ENCODE data around the gene KRCC1.

DNA sequence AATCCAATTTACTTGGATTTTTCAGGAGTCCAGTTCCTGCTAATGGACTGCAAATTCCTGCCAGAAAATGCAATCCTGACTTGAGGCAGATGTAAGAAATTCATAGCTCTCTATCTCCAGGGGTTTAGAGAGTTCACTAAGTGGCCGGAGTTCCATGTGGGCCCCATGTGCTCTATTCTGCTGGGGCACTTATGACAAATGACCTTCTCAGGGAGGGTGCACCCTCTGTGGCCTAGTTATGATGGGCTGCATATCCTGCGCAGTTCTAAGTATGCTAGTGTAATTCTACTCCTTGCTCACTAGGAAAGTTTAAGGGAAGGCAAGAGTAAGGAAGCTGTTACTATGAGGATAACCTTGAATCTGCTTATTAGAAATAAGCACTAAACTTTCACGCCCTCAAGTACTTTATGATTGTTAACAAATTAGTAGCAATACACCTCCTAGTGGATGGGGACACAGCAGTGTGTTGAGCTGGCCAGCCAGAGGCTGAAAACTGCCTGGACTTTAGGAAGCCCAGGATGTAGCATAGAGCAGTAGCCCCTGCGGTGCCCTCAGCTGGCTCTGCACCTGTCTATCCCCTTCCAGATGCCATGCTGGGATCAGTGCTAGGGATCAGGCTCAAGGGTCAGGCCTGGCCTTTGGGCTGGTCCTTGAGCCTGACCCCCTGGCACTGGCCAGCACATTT lies 26.5 kb upstream of the KRCC1 start:
- TF ChIP-seq ZNF239 (CRISPR knock-in tag; IDR thresholded peaks at IDR 0.05) (no peak), MTA1 (IDR thresholded peaks at IDR 0.05; ENCODE audit: borderline replicate concordance) (no peak), MAFG (tag; conservative IDR thresholded peaks at IDR 0.05) (no peak), MAFK (IDR thresholded peaks at IDR 0.05; ENCODE audit: low read length) (no peak), EHMT2 (IDR thresholded peaks at IDR 0.05) (no peak), ZNF274 (IDR thresholded peaks at IDR 0.05; ENCODE audit: borderline replicate concordance, low read depth, low read length) (no peak), SRF (CRISPR knock-in tag; IDR thresholded peaks at IDR 0.05) (no peak), PRPF4 (IDR thresholded peaks at IDR 0.05; ENCODE audit: insufficient read depth, low read depth, low read length, poor library complexity, severe bottlenecking) (no peak), ELF4 (CRISPR knock-in tag; IDR thresholded peaks at IDR 0.05) (no peak), IRF2 (CRISPR knock-in tag; IDR thresholded peaks at IDR 0.05) (no peak), POLR2AphosphoS5 (IDR thresholded peaks at IDR 0.05; ENCODE audit: control insufficient read depth, insufficient read depth, low read depth, low read length) (no peak)
- TF ChIP-seq, protein P1, sequence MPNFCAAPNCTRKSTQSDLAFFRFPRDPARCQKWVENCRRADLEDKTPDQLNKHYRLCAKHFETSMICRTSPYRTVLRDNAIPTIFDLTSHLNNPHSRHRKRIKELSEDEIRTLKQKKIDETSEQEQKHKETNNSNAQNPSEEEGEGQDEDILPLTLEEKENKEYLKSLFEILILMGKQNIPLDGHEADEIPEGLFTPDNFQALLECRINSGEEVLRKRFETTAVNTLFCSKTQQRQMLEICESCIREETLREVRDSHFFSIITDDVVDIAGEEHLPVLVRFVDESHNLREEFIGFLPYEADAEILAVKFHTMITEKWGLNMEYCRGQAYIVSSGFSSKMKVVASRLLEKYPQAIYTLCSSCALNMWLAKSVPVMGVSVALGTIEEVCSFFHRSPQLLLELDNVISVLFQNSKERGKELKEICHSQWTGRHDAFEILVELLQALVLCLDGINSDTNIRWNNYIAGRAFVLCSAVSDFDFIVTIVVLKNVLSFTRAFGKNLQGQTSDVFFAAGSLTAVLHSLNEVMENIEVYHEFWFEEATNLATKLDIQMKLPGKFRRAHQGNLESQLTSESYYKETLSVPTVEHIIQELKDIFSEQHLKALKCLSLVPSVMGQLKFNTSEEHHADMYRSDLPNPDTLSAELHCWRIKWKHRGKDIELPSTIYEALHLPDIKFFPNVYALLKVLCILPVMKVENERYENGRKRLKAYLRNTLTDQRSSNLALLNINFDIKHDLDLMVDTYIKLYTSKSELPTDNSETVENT (CRISPR knock-in tag; IDR thresholded peaks at IDR 0.05) = no peak
- TF ChIP-seq, protein P2, sequence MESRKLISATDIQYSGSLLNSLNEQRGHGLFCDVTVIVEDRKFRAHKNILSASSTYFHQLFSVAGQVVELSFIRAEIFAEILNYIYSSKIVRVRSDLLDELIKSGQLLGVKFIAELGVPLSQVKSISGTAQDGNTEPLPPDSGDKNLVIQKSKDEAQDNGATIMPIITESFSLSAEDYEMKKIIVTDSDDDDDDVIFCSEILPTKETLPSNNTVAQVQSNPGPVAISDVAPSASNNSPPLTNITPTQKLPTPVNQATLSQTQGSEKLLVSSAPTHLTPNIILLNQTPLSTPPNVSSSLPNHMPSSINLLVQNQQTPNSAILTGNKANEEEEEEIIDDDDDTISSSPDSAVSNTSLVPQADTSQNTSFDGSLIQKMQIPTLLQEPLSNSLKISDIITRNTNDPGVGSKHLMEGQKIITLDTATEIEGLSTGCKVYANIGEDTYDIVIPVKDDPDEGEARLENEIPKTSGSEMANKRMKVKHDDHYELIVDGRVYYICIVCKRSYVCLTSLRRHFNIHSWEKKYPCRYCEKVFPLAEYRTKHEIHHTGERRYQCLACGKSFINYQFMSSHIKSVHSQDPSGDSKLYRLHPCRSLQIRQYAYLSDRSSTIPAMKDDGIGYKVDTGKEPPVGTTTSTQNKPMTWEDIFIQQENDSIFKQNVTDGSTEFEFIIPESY (CRISPR knock-in tag; IDR thresholded peaks at IDR 0.05) = no peak
- TF ChIP-seq, protein P3, sequence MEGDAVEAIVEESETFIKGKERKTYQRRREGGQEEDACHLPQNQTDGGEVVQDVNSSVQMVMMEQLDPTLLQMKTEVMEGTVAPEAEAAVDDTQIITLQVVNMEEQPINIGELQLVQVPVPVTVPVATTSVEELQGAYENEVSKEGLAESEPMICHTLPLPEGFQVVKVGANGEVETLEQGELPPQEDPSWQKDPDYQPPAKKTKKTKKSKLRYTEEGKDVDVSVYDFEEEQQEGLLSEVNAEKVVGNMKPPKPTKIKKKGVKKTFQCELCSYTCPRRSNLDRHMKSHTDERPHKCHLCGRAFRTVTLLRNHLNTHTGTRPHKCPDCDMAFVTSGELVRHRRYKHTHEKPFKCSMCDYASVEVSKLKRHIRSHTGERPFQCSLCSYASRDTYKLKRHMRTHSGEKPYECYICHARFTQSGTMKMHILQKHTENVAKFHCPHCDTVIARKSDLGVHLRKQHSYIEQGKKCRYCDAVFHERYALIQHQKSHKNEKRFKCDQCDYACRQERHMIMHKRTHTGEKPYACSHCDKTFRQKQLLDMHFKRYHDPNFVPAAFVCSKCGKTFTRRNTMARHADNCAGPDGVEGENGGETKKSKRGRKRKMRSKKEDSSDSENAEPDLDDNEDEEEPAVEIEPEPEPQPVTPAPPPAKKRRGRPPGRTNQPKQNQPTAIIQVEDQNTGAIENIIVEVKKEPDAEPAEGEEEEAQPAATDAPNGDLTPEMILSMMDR (IDR thresholded peaks at IDR 0.05 in 2 of 3, conservative IDR thresholded peaks at IDR 0.05 in 1 of 3; ENCODE audit: insufficient read depth in 2 of 3, low read depth in 1 of 3, low read length in 3 of 3) = peak in 2 of 3 experiments; percentile 12 to 19; a peak in 1 of 6 replicates
